Astrocyte of the cerebellum (primary cell): ENCODE results near the gene OTUD1.

ENCODE experiments used
- DNase-seq: peaks from one replicate; pipeline ENCODE4 v3.0.0-alpha.2; 2011; ENCODE audit warnings: low read depth
- H3K4me3 ChIP-seq: 2 replicates; pipeline ENCODE4 v1.5.1; 2011; ENCODE audit warnings: mild to moderate bottlenecking, low read depth, low read length, moderate library complexity
- CTCF ChIP-seq: IDR thresholded peaks from 2 replicates; pipeline ENCODE4 v1.5.1; 2012; ENCODE audit warnings: low read length, low read depth, moderate library complexity, mild to moderate bottlenecking; ENCODE audit errors: missing control alignments
- in situ Hi-C: cut with HindIII; loops from 2 replicates; pipeline ENCODE4 v1.10.0; 2017; ENCODE audit warnings: low sequenced_read_pairs

Gene OTUD1

GRCh38 chr10:23481363-23481961 lies 42.6 kb downstream of the OTUD1 start:
- H3K4me3 ChIP-seq, result no peak overlapping the region
- no peak for TF ChIP-seq CTCF
- no peak for DNase-seq
- in situ Hi-C loops, result no loop called here

GRCh38 chr10:23490115-23490514 lies 51.2 kb downstream of the OTUD1 start:
- in situ Hi-C loops, result no loop called here
- H3K4me3 ChIP-seq, result no peak overlapping the region
- no peak for DNase-seq
- no peak for TF ChIP-seq CTCF
